ENCODE data around the gene ASCC1. TPM values are rescaled to one million over a fixed set of nuclear protein-coding genes. Genes with fewer than 3 reads are reported as not detected.

Gene ASCC1
- polyA plus RNA-seq, 2 of the 4 experiments (the other 2 are of a cell fraction) = 56.5 to 82.3 TPM

- 27% methylated on average over 12 of the region's 12 CpGs for WGBS (ENCODE audit: missing lambda C conversion rate)
Measured at GRCh38 chr10:72048450-72049124, 167.5 kb downstream of the ASCC1 start.

More at GRCh38 chr10:72048450-72049124, 167.5 kb downstream of the ASCC1 start:
- Histone ChIP-seq H3K4me2 (peak overlapping the region; percentile 56; the same call in 2 of the 3 replicates), H3K27ac (peak overlapping the region; percentile 68 to 72), H3K9me3 (peaks cover 13% of the 10 kb centered on the region; the same call in 2 of the 3 replicates), H3K4me3 (no peak overlapping the region), H3K4me1 (peaks cover 3% of the 10 kb centered on the region; the same call in 1 of the 3 replicates)
- FAIRE-seq = peak; percentile 90
- CTCF ChIA-PET = interaction anchor here (0.5 to 22.0 kb wide), 101 partner anchors 9 to 894 kb away, joined by 3 to 207 read pairs (median 5); partner anchors contain the start of genes ANAPC16, ASCC1, CHST3 and PSAP
- peak; percentile 90 to 92 for ATAC-seq
- POLR2A ChIA-PET = interaction anchor here (0.5 to 1.3 kb wide), 2 partner anchors 127 to 225 kb away, joined by 3 to 5 read pairs; partner anchors contain the start of gene DDIT4
- peak; percentile 92 to 94 for DNase-seq (ENCODE audit: low read depth in 1 of 2, low spot score in 1 of 2)
- TF ChIP-seq SMC3 (IDR thresholded peaks at IDR 0.05) = peak; percentile 100
- no peak for TF ChIP-seq KDM5A (IDR thresholded peaks at IDR 0.05)
- TF ChIP-seq MAX (IDR thresholded peaks at IDR 0.05) = 0 out of 2 replicates have a peak, but pooled peaks have one; percentile 46
- peak; percentile 98 to 99 for TF ChIP-seq RAD21 (conservative IDR thresholded peaks at IDR 0.05 in 1 of 2, IDR thresholded peaks at IDR 0.05 in 1 of 2)
- peak; percentile 71 to 91 for TF ChIP-seq CEBPB (IDR thresholded peaks at IDR 0.05)
- TF ChIP-seq GATA3 (IDR thresholded peaks at IDR 0.05; ENCODE audit: borderline replicate concordance) = no peak
- peak; percentile 100 for TF ChIP-seq CTCF (IDR thresholded peaks at IDR 0.05)

Small RNAs within 50 kb of the gene (small RNA-seq; reads per million reads assigned to genes)
- gene RF00019 (0 reads per million in 6 experiments), gene RF00340 (0 reads per million in 6 experiments)

Other genes with a start within 250 kb of the ASCC1 start
- gene SPOCK2, start 127.7 kb downstream of the ASCC1 start, polyA plus RNA-seq (2011; rRNA removed) = 0.52 and 0.61 TPM in 2 replicates
- gene SPOCK2, start 127.7 kb downstream of the ASCC1 start, polyA plus RNA-seq (2017; fragmentation: RNase III; extraction: RNeasy Plus Mini Kit Qiagen cat#74134 plus additional on column Dnase treatment) = 0.55 to 0.73 TPM (median 0.67 TPM) in 3 replicates
- 136 and 165 TPM in 2 replicates for gene ANAPC16, start 264 bp downstream of the ASCC1 start, polyA plus RNA-seq (2011; rRNA removed)
- 75.1 to 86.1 TPM (median 79.8 TPM) in 3 replicates for gene ANAPC16, start 264 bp downstream of the ASCC1 start, polyA plus RNA-seq (2017; fragmentation: RNase III; extraction: RNeasy Plus Mini Kit Qiagen cat#74134 plus additional on column Dnase treatment)
- 329 and 392 TPM in 2 replicates for gene DDIT4, start 57.6 kb upstream of the ASCC1 start, polyA plus RNA-seq (2011; rRNA removed)
- 188 to 239 TPM (median 238 TPM) in 3 replicates for gene DDIT4, start 57.6 kb upstream of the ASCC1 start, polyA plus RNA-seq (2017; fragmentation: RNase III; extraction: RNeasy Plus Mini Kit Qiagen cat#74134 plus additional on column Dnase treatment)
- 21.5 and 24.4 TPM in 2 replicates for gene DNAJB12, start 138.6 kb upstream of the ASCC1 start, polyA plus RNA-seq (2011; rRNA removed)
- 26.1 to 28.5 TPM (median 26.7 TPM) in 3 replicates for gene DNAJB12, start 138.6 kb upstream of the ASCC1 start, polyA plus RNA-seq (2017; fragmentation: RNase III; extraction: RNeasy Plus Mini Kit Qiagen cat#74134 plus additional on column Dnase treatment)